Measurements from ENCODE around the gene SEMA3D. TPM values are rescaled to one million over a fixed set of nuclear protein-coding genes. Genes with fewer than 3 reads are reported as not detected.

SEMA3D gene
- total RNA-seq = 0.35 and 0.94 TPM in 2 replicates

- DNase-seq (ENCODE audit: low read depth) = no peak
- peak within 1 kb of the TSS; percentile 61 for H3K4me3 ChIP-seq (ENCODE audit: low read depth, low read length)
- TF ChIP-seq CTCF (conservative IDR thresholded peaks at IDR 0.05; ENCODE audit: low read depth, low read length) = peak; percentile 83
Observed at GRCh38 chr7:85186521-85187241, at the start of gene SEMA3D. Gene SEMA3D (minus strand): TSS chr7:85187056. CDS start chr7:85121891, 65,165 bp downstream.

- no peak for DNase-seq (ENCODE audit: low read depth)
- no peak for TF ChIP-seq CTCF (conservative IDR thresholded peaks at IDR 0.05; ENCODE audit: low read depth, low read length)
Observed at GRCh38 chr7:85234730-85235129, 47.9 kb upstream of the SEMA3D start.

DNA sequence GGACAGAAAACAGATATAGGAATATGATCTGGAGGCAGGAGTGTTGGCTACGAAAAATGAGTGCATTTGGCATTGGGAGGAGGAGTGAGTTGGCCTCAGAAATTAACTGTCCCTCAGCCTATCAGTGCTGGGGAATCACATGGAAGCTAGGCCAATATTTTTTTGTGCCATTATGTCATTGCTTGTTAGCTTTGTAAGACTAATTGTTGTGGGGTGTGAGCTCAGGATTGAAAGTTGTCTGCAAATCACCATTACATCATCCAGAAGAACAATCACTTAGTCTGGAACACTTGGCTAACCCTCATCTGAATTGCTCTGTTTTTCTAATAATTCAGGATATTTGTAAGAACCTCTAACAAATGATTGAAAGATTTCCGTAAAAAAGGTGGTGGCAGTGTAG is 45.2 kb upstream of the SEMA3D start:
- TF ChIP-seq CTCF (conservative IDR thresholded peaks at IDR 0.05; ENCODE audit: low read depth, low read length) = no peak
- DNase-seq (ENCODE audit: low read depth) = no peak
- H3K4me3 ChIP-seq (ENCODE audit: low read depth, low read length) = no peak overlapping the region

More at GRCh38 chr7:85234730-85235129, 47.9 kb upstream of the SEMA3D start:
- no peak overlapping the region for H3K4me3 ChIP-seq (ENCODE audit: low read depth, low read length)

DNA sequence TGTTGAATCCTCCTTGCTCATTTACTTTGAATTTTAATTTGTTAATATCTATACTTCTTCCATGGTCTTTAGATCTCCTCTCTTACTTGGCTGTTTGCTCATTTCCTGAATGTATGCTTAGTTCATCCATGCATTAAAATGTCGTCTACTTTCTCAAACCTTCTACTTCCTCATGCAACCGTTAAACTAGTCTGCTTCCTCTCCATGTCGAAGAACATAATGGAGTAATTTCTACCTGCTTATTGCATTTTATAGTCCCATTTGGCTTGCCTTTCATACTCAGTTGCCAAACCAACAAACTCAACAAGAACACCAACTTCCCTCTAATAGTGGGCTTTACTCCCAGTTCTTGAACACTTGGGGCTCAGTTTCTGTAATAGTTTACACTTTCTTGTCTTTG is 43.8 kb upstream of the SEMA3D start:
- TF ChIP-seq CTCF (conservative IDR thresholded peaks at IDR 0.05; ENCODE audit: low read depth, low read length) = no peak
- no peak overlapping the region for H3K4me3 ChIP-seq (ENCODE audit: low read depth, low read length)
- no peak for DNase-seq (ENCODE audit: low read depth)

- no peak for DNase-seq (ENCODE audit: low read depth)
- no peak overlapping the region for H3K4me3 ChIP-seq (ENCODE audit: low read depth, low read length)
- TF ChIP-seq CTCF (conservative IDR thresholded peaks at IDR 0.05; ENCODE audit: low read depth, low read length) = no peak
Observed at GRCh38 chr7:85229544-85229943, 42.7 kb upstream of the SEMA3D start.

- no peak for DNase-seq (ENCODE audit: low read depth)
- no peak for TF ChIP-seq CTCF (conservative IDR thresholded peaks at IDR 0.05; ENCODE audit: low read depth, low read length)
- no peak overlapping the region for H3K4me3 ChIP-seq (ENCODE audit: low read depth, low read length)
Observed at GRCh38 chr7:85226361-85227085, 39.7 kb upstream of the SEMA3D start.

Data from epithelial cell of proximal tubule (primary cell).